Measurements from ENCODE around the gene SSRP1. TPM values are rescaled to one million over a fixed set of nuclear protein-coding genes. Genes with fewer than 3 reads are reported as not detected.
A peak's percentile ranks its signal among the peaks of the same experiment; 100 is the strongest.

Gene SSRP1
- total and polyA plus RNA-seq, 2 of the 13 experiments (the other 11 are each of a cell fraction or from before 2014, with no cell fraction given): 93.6 to 129 TPM

DNA sequence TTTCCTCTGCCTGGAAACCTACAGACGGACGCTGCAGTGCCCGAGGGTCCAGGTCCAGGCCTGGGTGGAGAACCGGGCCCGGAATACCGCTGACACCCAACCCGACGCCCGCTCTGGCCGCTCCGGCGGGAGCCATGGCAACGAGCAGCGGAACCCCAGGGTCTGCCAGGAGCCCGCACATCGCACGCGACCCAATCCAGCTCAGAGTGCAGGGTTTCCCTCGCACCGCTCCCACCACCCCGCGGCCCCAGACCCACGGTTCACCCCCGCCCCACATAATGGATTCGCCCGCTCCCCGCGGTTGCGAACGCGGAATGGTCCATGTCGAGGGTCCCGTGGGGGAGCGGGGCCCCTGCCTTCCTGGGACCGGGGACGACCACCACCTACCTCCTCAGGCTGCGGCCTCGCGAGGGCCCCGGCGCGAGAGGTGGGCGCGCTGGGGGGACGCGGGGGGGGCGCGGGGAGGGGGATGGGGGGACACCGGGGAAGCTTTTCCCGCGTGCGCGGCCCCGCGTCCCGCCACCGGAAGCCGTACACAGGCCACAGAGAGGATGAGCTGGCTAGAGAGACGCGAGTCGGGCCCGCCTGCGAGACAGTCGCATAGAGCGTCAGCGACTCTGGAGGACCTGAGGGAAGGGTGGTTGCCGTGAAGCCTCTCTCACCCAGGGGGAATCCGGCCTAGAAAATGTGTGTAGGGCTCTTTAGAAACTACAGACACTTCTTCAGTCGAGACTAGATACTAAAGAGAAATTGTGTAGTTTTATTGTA is at the start of gene SSRP1 (continued):
- TF ChIP-seq ELF3 (CRISPR knock-in tag; IDR thresholded peaks at IDR 0.05) (peak; percentile 52; the same call in 1 of the 2 replicates), GATAD2A (CRISPR knock-in tag; IDR thresholded peaks at IDR 0.05) (peak; percentile 45; the same call in 1 of the 2 replicates), ZNF674 (CRISPR knock-in tag; IDR thresholded peaks at IDR 0.05; ENCODE audit: low read depth) (no peak), TBP (CRISPR knock-in tag; IDR thresholded peaks at IDR 0.05) (no peak), ZBTB25 (CRISPR knock-in tag; IDR thresholded peaks at IDR 0.05) (peak; percentile 75; the same call in 1 of the 2 replicates), ZNF101 (CRISPR knock-in tag; IDR thresholded peaks at IDR 0.05; ENCODE audit: borderline replicate concordance, low read depth) (no peak), NFIC (IDR thresholded peaks at IDR 0.05; ENCODE audit: low read length) (no peak; the same call in 1 of the 2 replicates), EEA1 (CRISPR knock-in tag; IDR thresholded peaks at IDR 0.05; ENCODE audit: borderline replicate concordance) (0 out of 2 replicates have a peak, but pooled peaks have one; percentile 44), SMYD3 (CRISPR knock-in tag; IDR thresholded peaks at IDR 0.05) (no peak; the same call in 1 of the 2 replicates), RORA (CRISPR knock-in tag; IDR thresholded peaks at IDR 0.05) (no peak), CAMTA2 (CRISPR knock-in tag; IDR thresholded peaks at IDR 0.05; ENCODE audit: borderline replicate concordance) (no peak), ZNF501 (CRISPR knock-in tag; IDR thresholded peaks at IDR 0.05) (0 out of 2 replicates have a peak, but pooled peaks have one; percentile 26), ZNF570 (CRISPR knock-in tag; IDR thresholded peaks at IDR 0.05; ENCODE audit: borderline replicate concordance) (no peak), HCFC1 (IDR thresholded peaks at IDR 0.05; ENCODE audit: low read depth, low read length) (no peak; the same call in 1 of the 2 replicates), TSC22D2 (CRISPR knock-in tag; IDR thresholded peaks at IDR 0.05; ENCODE audit: borderline replicate concordance) (no peak)
- TF ChIP-seq, protein P1, sequence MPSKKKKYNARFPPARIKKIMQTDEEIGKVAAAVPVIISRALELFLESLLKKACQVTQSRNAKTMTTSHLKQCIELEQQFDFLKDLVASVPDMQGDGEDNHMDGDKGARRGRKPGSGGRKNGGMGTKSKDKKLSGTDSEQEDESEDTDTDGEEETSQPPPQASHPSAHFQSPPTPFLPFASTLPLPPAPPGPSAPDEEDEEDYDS (CRISPR knock-in tag; IDR thresholded peaks at IDR 0.05): no peak; the same call in 1 of the 2 replicates
- TF ChIP-seq, protein P2, sequence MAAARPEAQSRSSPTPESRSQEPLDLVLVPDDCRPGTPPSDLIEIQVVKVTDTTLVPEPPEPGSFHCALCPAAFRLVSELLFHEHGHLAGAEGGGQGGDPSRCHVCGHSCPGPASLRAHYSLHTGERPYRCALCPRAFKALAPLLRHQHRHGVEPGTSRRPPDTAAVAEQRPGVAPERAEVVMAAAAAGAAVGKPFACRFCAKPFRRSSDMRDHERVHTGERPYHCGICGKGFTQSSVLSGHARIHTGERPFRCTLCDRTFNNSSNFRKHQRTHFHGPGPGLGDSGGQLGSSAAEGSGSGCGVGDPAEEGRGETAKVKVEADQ (CRISPR knock-in tag; IDR thresholded peaks at IDR 0.05; ENCODE audit: borderline replicate concordance): 0 out of 2 replicates have a peak, but pooled peaks have one; percentile 81
- TF ChIP-seq, protein P3, sequence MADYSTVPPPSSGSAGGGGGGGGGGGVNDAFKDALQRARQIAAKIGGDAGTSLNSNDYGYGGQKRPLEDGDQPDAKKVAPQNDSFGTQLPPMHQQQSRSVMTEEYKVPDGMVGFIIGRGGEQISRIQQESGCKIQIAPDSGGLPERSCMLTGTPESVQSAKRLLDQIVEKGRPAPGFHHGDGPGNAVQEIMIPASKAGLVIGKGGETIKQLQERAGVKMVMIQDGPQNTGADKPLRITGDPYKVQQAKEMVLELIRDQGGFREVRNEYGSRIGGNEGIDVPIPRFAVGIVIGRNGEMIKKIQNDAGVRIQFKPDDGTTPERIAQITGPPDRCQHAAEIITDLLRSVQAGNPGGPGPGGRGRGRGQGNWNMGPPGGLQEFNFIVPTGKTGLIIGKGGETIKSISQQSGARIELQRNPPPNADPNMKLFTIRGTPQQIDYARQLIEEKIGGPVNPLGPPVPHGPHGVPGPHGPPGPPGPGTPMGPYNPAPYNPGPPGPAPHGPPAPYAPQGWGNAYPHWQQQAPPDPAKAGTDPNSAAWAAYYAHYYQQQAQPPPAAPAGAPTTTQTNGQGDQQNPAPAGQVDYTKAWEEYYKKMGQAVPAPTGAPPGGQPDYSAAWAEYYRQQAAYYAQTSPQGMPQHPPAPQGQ (CRISPR knock-in tag; IDR thresholded peaks at IDR 0.05; ENCODE audit: borderline replicate concordance): no peak
- TF ChIP-seq, protein P4, sequence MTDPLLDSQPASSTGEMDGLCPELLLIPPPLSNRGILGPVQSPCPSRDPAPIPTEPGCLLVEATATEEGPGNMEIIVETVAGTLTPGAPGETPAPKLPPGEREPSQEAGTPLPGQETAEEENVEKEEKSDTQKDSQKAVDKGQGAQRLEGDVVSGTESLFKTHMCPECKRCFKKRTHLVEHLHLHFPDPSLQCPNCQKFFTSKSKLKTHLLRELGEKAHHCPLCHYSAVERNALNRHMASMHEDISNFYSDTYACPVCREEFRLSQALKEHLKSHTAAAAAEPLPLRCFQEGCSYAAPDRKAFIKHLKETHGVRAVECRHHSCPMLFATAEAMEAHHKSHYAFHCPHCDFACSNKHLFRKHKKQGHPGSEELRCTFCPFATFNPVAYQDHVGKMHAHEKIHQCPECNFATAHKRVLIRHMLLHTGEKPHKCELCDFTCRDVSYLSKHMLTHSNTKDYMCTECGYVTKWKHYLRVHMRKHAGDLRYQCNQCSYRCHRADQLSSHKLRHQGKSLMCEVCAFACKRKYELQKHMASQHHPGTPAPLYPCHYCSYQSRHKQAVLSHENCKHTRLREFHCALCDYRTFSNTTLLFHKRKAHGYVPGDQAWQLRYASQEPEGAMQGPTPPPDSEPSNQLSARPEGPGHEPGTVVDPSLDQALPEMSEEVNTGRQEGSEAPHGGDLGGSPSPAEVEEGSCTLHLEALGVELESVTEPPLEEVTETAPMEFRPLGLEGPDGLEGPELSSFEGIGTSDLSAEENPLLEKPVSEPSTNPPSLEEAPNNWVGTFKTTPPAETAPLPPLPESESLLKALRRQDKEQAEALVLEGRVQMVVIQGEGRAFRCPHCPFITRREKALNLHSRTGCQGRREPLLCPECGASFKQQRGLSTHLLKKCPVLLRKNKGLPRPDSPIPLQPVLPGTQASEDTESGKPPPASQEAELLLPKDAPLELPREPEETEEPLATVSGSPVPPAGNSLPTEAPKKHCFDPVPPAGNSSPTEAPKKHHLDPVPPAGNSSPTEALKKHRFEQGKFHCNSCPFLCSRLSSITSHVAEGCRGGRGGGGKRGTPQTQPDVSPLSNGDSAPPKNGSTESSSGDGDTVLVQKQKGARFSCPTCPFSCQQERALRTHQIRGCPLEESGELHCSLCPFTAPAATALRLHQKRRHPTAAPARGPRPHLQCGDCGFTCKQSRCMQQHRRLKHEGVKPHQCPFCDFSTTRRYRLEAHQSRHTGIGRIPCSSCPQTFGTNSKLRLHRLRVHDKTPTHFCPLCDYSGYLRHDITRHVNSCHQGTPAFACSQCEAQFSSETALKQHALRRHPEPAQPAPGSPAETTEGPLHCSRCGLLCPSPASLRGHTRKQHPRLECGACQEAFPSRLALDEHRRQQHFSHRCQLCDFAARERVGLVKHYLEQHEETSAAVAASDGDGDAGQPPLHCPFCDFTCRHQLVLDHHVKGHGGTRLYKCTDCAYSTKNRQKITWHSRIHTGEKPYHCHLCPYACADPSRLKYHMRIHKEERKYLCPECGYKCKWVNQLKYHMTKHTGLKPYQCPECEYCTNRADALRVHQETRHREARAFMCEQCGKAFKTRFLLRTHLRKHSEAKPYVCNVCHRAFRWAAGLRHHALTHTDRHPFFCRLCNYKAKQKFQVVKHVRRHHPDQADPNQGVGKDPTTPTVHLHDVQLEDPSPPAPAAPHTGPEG (CRISPR knock-in tag; IDR thresholded peaks at IDR 0.05): no peak

Measured in HepG2 (cell line).